GM18867 (cell line): ENCODE results near the gene FIZ1.

Experiments used
- ATAC-seq: cut with Tn5 transposase; IDR thresholded peaks from one replicate; pipeline ENCODE4 v1.9.1; 2021; ENCODE audit warnings: mild to moderate bottlenecking, moderate library complexity; ENCODE audit not compliant: unreplicated experiment

The FIZ1 gene

DNA sequence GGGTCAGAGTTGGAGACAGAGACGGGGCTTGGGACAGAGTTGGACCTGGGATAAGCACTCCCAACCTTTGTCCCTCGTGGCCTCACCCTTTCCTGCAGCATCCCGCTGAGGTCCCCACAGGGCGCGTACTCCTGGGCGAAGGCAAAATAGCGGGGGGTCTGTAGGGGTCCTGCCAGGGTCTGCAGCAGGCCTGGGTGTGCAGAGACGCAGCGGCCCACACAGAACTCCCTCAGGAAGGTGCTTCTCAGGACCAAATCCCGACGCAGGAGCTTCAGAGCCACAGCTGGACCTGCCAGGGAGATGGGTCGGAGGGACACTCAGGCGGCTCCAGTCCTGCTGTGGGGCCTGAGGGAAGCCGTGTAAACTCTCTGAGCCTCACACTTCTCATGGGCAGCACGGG lies 55.3 kb downstream of the FIZ1 start:
- no peak for ATAC-seq

GRCh38 chr19:55543567-55543966 lies 55.8 kb downstream of the FIZ1 start:
- ATAC-seq: no peak

DNA sequence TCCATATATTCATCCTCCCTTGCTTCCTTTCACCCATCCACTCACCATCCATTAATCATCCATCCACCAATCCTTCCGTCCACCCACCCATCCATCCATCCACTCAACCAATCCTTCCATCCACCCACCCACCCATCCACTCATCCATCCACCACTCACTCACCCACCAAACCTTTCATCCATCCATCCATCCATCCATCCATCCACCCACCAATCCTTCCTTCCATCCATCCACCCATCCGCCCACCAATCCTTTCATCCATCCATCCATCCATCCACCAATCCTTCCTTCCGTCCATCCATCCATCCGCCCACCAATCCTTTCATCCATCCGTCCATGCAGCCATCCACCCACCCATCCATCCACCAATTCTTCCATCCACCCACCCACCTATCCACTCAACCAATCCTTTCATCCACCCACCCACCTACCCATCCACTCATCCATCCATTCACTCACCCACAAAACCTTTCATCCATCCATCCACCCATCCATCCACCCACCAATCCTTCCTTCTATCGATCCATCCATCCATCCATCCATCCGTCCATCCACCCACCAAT lies 56.9 kb downstream of the FIZ1 start:
- ATAC-seq: no peak
